Activated naive CD8-positive, alpha-beta T cell treated with anti-CD3 and anti-CD28 coated beads, Interleukin-2, amount 50 U/mL, for 24 hours (primary cell): Measurements from ENCODE around the gene CCNQ.
"Not testable (repeated sequence)": the region's sequence is repeated elsewhere in the genome, so short reads cannot be mapped to it uniquely, and the experiment has no call there.

Experiments
- ATAC-seq: fragments of 150-1000 bp; cut with Tn5 transposase; one replicate; pipeline ENCODE4 v1.10.0; 2021
- DNase-seq: peaks from one replicate; pipeline ENCODE4 v3.0.0; 2021
- H3K27ac Mint-ChIP-seq: one replicate; pipeline ENCODE4 v1.8.0; 2021; ENCODE audit warnings: mild to moderate bottlenecking, mixed read lengths
- H3K27me3 Mint-ChIP-seq: one replicate; pipeline ENCODE4 v1.8.0; 2021; ENCODE audit warnings: mixed read lengths
- H3K36me3 Mint-ChIP-seq: one replicate; pipeline ENCODE4 v1.8.0; 2021; ENCODE audit warnings: low read depth, mixed read lengths
- H3K4me1 Mint-ChIP-seq: one replicate; pipeline ENCODE4 v1.8.0; 2021; ENCODE audit warnings: mixed read lengths
- H3K4me3 Mint-ChIP-seq: one replicate; pipeline ENCODE4 v1.8.0; 2021; ENCODE audit warnings: mild to moderate bottlenecking, moderate library complexity, mixed read lengths
- H3K9me3 Mint-ChIP-seq: one replicate; pipeline ENCODE4 v1.8.0; 2021; ENCODE audit warnings: mixed read lengths

Gene CCNQ

DNA sequence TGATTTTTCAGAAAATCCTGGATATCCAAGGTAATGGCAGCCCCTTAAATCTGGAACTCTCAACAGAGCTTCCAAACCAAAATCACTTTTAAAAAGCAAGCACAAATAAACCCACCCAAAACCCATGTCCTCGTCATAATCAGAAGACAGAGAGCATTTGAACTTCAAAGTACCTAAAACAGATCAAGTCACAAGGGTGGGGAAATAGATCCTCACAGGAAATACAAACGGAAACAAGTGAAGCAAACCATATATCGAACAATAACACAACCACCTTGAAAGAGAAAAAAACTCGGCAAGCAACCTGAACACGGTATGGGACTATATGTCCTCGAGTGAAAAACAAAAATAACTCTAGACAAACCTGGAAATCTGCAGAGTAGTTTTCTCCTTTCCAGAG is 15.9 kb upstream of the CCNQ start:
- Mint-ChIP-seq H3K4me1 (peaks cover 9% of the 10 kb centered on the region), H3K27ac (no peak overlapping the region), H3K4me3 (no peak overlapping the region), H3K9me3 (no peaks in the 10 kb centered on the region), H3K27me3 (peaks cover 2% of the 10 kb centered on the region), H3K36me3 (no peaks in the 10 kb centered on the region)
- ATAC-seq (no peak), DNase-seq (no peak)

DNA sequence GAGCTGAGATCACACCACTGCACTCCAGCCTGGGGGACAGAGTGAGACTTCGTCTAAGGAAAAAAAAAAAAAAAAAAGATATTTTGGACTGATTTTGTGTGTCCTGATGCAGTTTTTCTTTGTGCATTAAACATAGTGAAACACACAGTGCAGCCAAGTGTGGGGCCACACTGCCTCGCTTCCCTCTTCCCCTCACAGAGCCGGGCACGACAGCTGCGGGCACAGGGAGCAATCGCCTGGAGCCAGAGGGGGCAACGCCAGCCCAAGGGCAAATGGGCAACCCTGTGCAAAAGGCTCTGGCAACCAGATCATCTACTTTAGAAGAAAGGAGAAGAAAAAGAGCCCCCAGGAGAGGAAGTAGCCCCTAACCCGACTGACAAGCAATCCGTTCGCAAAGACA is 13.5 kb upstream of the CCNQ start:
- DNase-seq (no peak), ATAC-seq (no peak)
- Mint-ChIP-seq H3K36me3 (no peaks in the 10 kb centered on the region), H3K9me3 (no peaks in the 10 kb centered on the region), H3K4me1 (peaks cover 16% of the 10 kb centered on the region), H3K27me3 (no peaks in the 10 kb centered on the region), H3K27ac (no peak overlapping the region), H3K4me3 (no peak overlapping the region)

DNA sequence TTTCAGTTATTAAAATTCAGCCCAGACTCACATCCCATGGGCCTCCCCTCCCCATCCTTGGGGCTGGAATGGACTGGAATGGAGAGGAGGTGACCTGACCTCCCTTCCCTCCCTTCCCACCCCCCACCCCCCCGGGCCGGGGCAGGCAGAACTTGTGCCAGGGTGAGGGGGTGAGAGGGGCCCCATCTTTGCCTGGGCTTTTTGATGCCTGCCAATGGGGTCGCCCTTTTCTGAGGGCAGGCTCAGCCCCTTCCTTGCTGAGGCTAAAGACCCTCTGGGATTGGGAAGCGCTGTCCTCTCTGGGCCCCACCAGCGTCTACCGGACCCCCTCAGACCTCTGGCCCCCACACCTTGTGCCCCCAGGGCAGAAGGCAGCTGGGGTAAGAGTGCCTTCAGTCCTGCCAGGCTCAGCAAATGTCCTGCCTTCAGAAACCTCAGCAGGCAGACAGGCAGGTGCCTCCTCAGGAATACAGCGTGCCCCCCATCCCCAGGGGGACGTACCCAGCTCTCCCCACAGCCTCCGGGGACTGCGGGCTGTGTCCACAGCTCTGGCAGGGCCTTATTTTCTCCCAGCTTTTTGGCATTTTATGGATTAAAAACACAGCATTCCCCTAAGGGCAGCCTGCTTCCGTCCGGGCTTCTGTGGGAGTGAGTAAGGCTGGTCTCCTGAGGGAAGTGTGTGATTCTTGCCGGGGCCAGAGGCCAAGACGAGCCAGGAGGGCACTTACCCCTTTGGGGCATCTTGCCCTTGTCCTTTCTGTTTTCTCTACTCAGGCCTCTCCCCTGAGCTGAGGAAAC is 12.6 kb upstream of the CCNQ start:
- H3K9me3 Mint-ChIP-seq, result no peaks in the 10 kb centered on the region
- peaks cover 16% of the 10 kb centered on the region for H3K4me1 Mint-ChIP-seq
- H3K4me3 Mint-ChIP-seq, result no peak overlapping the region
- no peaks in the 10 kb centered on the region for H3K27me3 Mint-ChIP-seq
- DNase-seq (no peak), ATAC-seq (no peak)
- no peak overlapping the region for H3K27ac Mint-ChIP-seq
- H3K36me3 Mint-ChIP-seq, result no peaks in the 10 kb centered on the region

- Mint-ChIP-seq H3K4me1 (peaks cover 16% of the 10 kb centered on the region), H3K4me3 (no peak overlapping the region), H3K36me3 (no peaks in the 10 kb centered on the region), H3K27me3 (no peaks in the 10 kb centered on the region), H3K9me3 (no peaks in the 10 kb centered on the region), H3K27ac (no peak overlapping the region)
- ATAC-seq, result no peak
- DNase-seq, result no peak
Observed at GRCh38 chrX:153610836-153611213, 11.9 kb upstream of the CCNQ start.

DNA sequence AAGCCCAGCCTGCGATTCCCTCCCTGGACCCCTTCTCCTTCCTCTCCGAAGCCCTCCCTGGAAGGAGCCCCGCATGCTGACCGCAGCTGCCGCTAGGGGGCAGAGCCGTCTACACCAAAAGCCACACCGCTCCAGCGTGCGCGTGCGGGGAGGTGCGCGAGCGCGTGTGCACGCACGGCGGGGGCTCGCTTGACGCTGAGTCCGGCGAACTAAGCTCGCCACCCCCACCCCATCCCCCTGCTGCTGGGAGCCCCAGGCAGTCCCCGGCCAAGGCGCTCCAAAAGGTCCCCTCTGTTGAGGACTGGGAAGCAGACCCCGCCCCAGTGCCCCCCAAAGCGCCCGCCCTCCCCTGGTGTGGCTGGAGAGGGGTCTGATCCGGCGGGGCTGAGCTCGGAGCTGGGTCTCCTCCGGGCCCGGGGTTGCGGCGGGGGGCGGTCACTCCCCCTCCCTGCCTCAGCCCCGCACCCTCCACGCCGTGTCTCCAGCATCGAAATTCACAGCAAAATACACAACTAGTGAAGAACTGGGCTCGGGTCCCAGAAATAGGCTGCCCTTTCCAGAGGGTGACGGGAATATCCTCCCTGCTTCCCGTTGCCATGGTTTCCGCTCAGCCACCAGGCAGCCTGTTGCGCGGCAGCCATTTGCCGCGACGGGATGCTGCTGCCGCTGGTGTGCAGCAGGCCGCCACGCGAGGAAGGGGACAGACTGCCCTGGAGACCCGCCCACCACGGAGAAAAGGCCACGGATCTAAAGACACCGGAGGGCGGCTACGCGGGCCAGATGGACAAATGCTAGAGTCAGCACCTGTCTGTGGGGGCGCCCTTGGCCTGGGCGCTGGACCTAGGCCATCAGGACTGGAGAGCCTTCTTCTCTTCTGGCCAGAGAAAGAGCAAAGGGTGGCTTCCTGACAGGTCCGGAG is 11.2 kb upstream of the CCNQ start:
- no peaks in the 10 kb centered on the region for H3K9me3 Mint-ChIP-seq
- H3K27ac Mint-ChIP-seq, result no peak overlapping the region
- H3K36me3 Mint-ChIP-seq, result no peaks in the 10 kb centered on the region
- H3K27me3 Mint-ChIP-seq, result no peaks in the 10 kb centered on the region
- ATAC-seq, result peak; percentile 96
- H3K4me1 Mint-ChIP-seq, result peaks cover 16% of the 10 kb centered on the region
- H3K4me3 Mint-ChIP-seq, result peak overlapping the region; percentile 29
- DNase-seq, result peak; percentile 78

- H3K4me1 Mint-ChIP-seq, result peaks cover 10% of the 10 kb centered on the region
- H3K27ac Mint-ChIP-seq, result no peak overlapping the region
- no peak overlapping the region for H3K4me3 Mint-ChIP-seq
- ATAC-seq, result no peak
- H3K9me3 Mint-ChIP-seq, result no peaks in the 10 kb centered on the region
- DNase-seq, result no peak
- H3K36me3 Mint-ChIP-seq, result no peaks in the 10 kb centered on the region
- no peaks in the 10 kb centered on the region for H3K27me3 Mint-ChIP-seq
Observed at GRCh38 chrX:153608806-153609205, 9.9 kb upstream of the CCNQ start.

GRCh38 chrX:153608376-153608775 is 9.4 kb upstream of the CCNQ start:
- H3K4me1 Mint-ChIP-seq, result peaks cover 10% of the 10 kb centered on the region
- H3K27me3 Mint-ChIP-seq, result no peaks in the 10 kb centered on the region
- no peak overlapping the region for H3K27ac Mint-ChIP-seq
- H3K9me3 Mint-ChIP-seq, result no peaks in the 10 kb centered on the region
- DNase-seq (no peak), ATAC-seq (no peak)
- H3K36me3 Mint-ChIP-seq, result no peaks in the 10 kb centered on the region
- no peak overlapping the region for H3K4me3 Mint-ChIP-seq

DNA sequence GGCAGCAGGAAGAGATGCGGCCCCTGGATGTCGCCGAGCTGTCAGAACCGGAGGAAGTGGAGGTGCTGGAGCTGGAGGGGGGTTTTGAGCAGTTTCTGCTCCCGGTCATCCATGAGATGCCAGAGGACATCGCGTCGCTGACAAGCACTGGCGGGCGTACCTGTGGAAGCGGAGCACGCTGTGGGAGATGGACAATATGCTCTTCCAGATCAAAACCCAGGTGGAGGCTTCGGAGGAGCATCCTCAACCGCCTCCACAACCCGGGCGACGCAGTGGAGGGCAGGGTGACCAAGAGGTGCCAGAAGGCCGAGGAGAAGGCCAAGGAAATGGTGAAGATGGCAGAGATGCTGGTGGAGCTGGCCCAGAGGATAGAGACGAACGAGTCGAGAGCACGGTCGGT is 7.6 kb upstream of the CCNQ start:
- Mint-ChIP-seq H3K36me3 (no peaks in the 10 kb centered on the region), H3K27me3 (no peaks in the 10 kb centered on the region), H3K4me1 (peaks cover 10% of the 10 kb centered on the region), H3K9me3 (no peaks in the 10 kb centered on the region), H3K4me3 (no peak overlapping the region), H3K27ac (no peak overlapping the region)
- no peak for ATAC-seq
- no peak for DNase-seq

DNA sequence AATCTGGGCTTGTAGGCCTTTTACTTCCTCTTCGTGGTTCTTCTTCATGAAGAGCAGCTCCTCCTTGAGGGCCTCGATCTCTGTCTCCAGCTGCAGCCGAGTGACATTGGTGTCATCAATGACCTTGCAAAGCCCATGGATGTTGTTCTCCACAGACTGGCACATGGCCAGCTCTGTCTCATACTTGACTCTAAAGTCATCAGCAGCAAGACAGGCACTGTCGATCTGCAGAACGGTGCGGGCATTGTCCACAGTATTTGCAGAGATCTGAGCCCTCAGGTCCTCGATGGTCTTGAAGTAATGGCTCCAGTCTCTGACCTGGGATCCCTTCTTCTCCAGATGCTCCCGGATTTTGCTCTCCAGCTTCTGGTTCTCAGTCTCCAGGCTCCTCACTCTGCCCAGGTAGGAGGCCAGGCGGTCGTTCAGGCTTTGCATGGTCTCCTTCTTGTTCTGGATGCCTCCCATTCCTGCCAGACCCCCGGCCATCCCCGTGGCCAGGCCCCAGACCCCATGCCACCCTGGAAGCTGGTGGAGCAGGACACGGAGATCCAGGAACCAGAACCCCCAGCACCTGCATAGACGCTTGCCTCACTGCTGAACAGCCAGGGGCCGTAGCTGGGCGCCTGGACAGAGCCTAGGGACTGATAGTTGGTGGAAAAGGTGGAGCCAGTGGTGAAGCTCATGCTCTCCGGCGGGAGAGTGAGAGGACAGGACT is 5.9 kb upstream of the CCNQ start:
- not testable (repeated sequence) for H3K9me3 Mint-ChIP-seq, H3K4me3 Mint-ChIP-seq, ATAC-seq, H3K27me3 Mint-ChIP-seq, DNase-seq, H3K27ac Mint-ChIP-seq, H3K36me3 Mint-ChIP-seq
- H3K4me1 Mint-ChIP-seq, result peaks cover 16% of the 10 kb centered on the region

GRCh38 chrX:153603131-153603656 is 4.3 kb upstream of the CCNQ start:
- Mint-ChIP-seq H3K27ac (no peak overlapping the region), H3K4me1 (peaks cover 9% of the 10 kb centered on the region), H3K36me3 (no peaks in the 10 kb centered on the region), H3K4me3 (no peak overlapping the region), H3K9me3 (no peaks in the 10 kb centered on the region), H3K27me3 (no peaks in the 10 kb centered on the region)
- DNase-seq (no peak), ATAC-seq (no peak)

- peaks cover 14% of the 10 kb centered on the region for H3K4me1 Mint-ChIP-seq
- no peak overlapping the region for H3K27ac Mint-ChIP-seq
- H3K4me3 Mint-ChIP-seq, result no peak overlapping the region
Observed at GRCh38 chrX:153602601-153603000, 3.7 kb upstream of the CCNQ start.

DNA sequence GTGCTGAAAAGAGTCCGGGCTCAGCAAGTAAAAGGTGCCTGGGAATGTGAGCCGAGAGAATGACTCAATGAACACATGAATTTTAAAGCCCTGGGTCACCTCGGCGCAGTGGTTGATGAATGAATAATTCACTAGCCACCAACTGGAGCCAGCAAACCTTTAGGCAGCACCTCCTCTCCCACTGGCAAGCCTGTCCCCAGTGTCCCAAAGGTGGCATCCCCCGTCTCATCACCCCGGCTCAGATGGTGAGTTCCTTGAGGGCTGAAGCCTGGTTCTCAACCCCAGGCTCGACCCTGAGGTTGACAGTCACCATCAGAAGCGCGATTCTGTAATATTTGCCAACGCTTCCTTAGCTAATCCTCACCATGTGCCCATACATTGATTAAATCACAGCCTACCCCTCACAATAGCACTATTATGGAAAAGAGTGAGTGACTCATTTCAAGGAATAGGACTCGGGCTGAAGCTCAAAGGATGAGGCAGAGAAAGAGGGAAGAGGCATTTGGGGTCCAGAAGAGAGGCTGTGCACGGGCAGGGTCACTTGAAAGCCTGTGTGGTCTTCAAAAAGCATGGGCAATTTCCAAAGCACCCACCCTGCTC is 2.7 kb upstream of the CCNQ start:
- DNase-seq (no peak), ATAC-seq (no peak)
- Mint-ChIP-seq H3K27me3 (no peaks in the 10 kb centered on the region), H3K4me3 (no peak overlapping the region), H3K36me3 (peaks cover 5% of the 10 kb centered on the region), H3K4me1 (peaks cover 23% of the 10 kb centered on the region), H3K27ac (no peak overlapping the region), H3K9me3 (no peaks in the 10 kb centered on the region)

More at GRCh38 chrX:153602601-153603000, 3.7 kb upstream of the CCNQ start:
- H3K27me3 Mint-ChIP-seq, result no peaks in the 10 kb centered on the region
- DNase-seq, result no peak
- no peaks in the 10 kb centered on the region for H3K36me3 Mint-ChIP-seq
- no peak for ATAC-seq
- no peaks in the 10 kb centered on the region for H3K9me3 Mint-ChIP-seq

GRCh38 chrX:153600921-153601320 is 2.0 kb upstream of the CCNQ start:
- no peak for ATAC-seq
- peak overlapping the region; percentile 8 for H3K4me3 Mint-ChIP-seq
- H3K4me1 Mint-ChIP-seq, result peaks cover 26% of the 10 kb centered on the region
- H3K27ac Mint-ChIP-seq, result no peak overlapping the region
- no peak for DNase-seq
- H3K9me3 Mint-ChIP-seq, result no peaks in the 10 kb centered on the region
- H3K27me3 Mint-ChIP-seq, result no peaks in the 10 kb centered on the region
- peaks cover 5% of the 10 kb centered on the region for H3K36me3 Mint-ChIP-seq

DNA sequence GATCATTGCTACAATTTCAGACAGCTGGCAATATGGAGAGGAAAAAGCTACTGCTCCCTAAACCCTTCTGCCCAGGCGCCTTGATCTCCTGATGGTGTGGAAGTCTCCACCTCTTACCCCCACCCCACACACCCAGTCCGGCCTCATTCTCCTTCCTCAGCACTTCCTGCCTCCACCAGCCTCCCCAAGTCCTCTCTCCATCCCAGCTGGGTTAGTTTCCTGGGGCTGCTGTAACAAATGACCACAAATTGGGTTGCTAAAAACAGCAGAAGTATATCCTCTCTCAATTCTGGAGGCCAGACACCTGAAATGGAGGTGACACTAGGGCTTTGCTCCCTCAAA is 1.1 kb upstream of the CCNQ start:
- Mint-ChIP-seq H3K27ac (peak overlapping the region; percentile 35), H3K9me3 (no peaks in the 10 kb centered on the region), H3K4me3 (peak overlapping the region; percentile 80), H3K36me3 (peaks cover 5% of the 10 kb centered on the region), H3K4me1 (peaks cover 29% of the 10 kb centered on the region), H3K27me3 (no peaks in the 10 kb centered on the region)
- ATAC-seq (no peak), DNase-seq (peak; percentile 11)
